Subcutaneous adipose tissue (tissue), 4 donors: ENCODE data around the gene DSTN. TPM values are rescaled to one million over a fixed set of nuclear protein-coding genes. Genes with fewer than 3 reads are reported as not detected.

Experiments used
- CTCF ChIP-seq: fragments of 450-650 bp; IDR thresholded peaks from one replicate; pipeline ENCODE4 v1.5.1; 2016; ENCODE audit warnings: low read depth, mild to moderate bottlenecking, control low read depth, antibody characterized with exemption, moderate library complexity
- total RNA-seq, 4 donors: library from RNA; depleted of rRNA; stranded (reverse); fragments of >200 nt; gene quantifications; one replicate each; pipeline ENCODE4 v1.1.0, GENCODE V29; 2016

Gene DSTN
- total RNA-seq, 4 donors from 2014 or later, result 177 to 276 (median 212) TPM

GRCh38 chr20:17529586-17529985 lies 40.3 kb upstream of the DSTN start:
- TF ChIP-seq CTCF, result no peak

GRCh38 chr20:17530153-17530552 lies 39.7 kb upstream of the DSTN start:
- no peak for TF ChIP-seq CTCF

- no peak for TF ChIP-seq CTCF
These were observed 38.9 kb upstream of the DSTN start, which contains the start of gene BFSP1 for GRCh38 chr20:17530716-17531664. BFSP1 (minus strand) TSS chr20:17531379; CDS start chr20:17531329, 50 bp downstream.

- no peak for TF ChIP-seq CTCF
These were observed 38.2 kb upstream of the DSTN start for GRCh38 chr20:17531665-17532025.

- TF ChIP-seq CTCF, result no peak
These were observed 36.5 kb upstream of the DSTN start for GRCh38 chr20:17533396-17533795.

GRCh38 chr20:17534077-17534476 lies 35.8 kb upstream of the DSTN start:
- TF ChIP-seq CTCF, result no peak

- no peak for TF ChIP-seq CTCF
These were observed 32.9 kb upstream of the DSTN start for GRCh38 chr20:17536944-17537444.
